HL-60 (cell line): ENCODE measurements around the gene FRAT2.

Experiments used
- DNase-seq, 2 experiments: peaks; one replicate each; pipeline ENCODE4 v3.0.0-alpha.2; 2010 to 2020; ENCODE audit warnings: low read depth in 1 of 2, low spot score in 1 of 2
- H3K27ac ChIP-seq: fragments of 250-450 bp; sonication (Bioruptor Pico); replicated peaks from 2 replicates; pipeline ENCODE4 v1.5.1; 2020; ENCODE audit warnings: mild to moderate bottlenecking, moderate library complexity
- H3K27me3 ChIP-seq: fragments of 250-450 bp; sonication (Bioruptor Pico); 2 replicates; pipeline ENCODE4 v1.5.1; 2021; ENCODE audit warnings: mild to moderate bottlenecking, moderate library complexity; ENCODE audit not compliant: insufficient read depth, poor library complexity, severe bottlenecking
- H3K4me3 ChIP-seq: replicated peaks from 2 replicates; pipeline ENCODE4 v1.5.1; 2011; ENCODE audit warnings: mild to moderate bottlenecking, control low read depth, low read length; ENCODE audit not compliant: insufficient read depth
- GABPA ChIP-seq: IDR thresholded peaks from 2 replicates; pipeline ENCODE4 v1.6.1; 2012; ENCODE audit warnings: low read depth
- POLR2AphosphoS5 ChIP-seq: IDR thresholded peaks from 2 replicates; pipeline ENCODE4 v1.6.1; 2012; ENCODE audit warnings: low read depth
- SPI1 ChIP-seq: IDR thresholded peaks from 2 replicates; pipeline ENCODE4 v1.6.1; 2012; ENCODE audit warnings: low read depth, mild to moderate bottlenecking, borderline replicate concordance
- TF ChIP-seq, protein P1 (sequence below): IDR thresholded peaks from one replicate; pipeline ENCODE4 v1.5.1; 2011; ENCODE audit warnings: low read length, control low read depth, inconsistent platforms; ENCODE audit not compliant: insufficient read depth
- TF ChIP-seq, protein P2 (sequence below): IDR thresholded peaks from 2 replicates; pipeline ENCODE4 v1.6.1; 2012; ENCODE audit warnings: low read depth; ENCODE audit not compliant: insufficient replicate concordance

Gene FRAT2

DNA sequence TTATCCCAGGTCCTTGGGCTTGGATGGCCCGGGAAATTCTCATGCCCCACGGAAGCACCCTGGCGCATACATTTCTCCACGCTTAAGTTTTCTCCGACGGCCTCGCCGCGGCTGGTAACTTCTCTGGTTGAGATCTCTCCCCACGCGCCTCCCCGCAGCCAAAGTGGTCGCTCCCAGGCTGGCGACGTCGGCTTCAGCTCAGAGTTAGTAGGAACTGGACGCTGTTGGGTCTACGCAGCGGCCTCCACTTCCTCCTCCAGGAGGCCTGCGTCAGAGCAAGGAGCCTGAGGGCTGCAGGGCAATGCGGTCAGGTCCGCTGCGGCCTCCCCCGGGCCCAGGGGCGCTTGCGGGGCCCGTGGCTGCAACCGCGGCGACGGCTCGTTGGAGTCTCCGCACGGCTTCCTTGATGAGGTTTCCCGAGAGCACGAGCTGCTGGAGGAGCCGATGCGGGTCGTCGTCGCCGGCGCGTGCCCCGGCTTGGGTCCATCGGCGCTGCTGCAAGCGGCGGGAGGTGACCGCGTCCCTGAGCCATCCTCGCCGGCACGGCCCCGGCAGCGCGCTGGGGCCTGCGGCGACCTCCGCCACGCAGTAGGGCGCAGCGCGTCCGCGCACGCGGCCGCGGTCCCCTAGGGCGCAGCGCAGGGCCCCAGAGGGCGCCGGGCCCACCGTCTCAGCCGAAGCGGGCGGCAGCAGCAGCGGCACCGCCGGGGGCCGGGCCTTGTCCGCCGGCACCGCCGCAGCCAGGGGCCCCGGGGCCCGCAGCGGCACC, 744 bp downstream of the FRAT2 start:
- DNase-seq: peak; percentile 70 to 83
- peak overlapping the region; percentile 80 for H3K4me3 ChIP-seq
- peak overlapping the region; percentile 98 for H3K27ac ChIP-seq
- TF ChIP-seq, protein P1, sequence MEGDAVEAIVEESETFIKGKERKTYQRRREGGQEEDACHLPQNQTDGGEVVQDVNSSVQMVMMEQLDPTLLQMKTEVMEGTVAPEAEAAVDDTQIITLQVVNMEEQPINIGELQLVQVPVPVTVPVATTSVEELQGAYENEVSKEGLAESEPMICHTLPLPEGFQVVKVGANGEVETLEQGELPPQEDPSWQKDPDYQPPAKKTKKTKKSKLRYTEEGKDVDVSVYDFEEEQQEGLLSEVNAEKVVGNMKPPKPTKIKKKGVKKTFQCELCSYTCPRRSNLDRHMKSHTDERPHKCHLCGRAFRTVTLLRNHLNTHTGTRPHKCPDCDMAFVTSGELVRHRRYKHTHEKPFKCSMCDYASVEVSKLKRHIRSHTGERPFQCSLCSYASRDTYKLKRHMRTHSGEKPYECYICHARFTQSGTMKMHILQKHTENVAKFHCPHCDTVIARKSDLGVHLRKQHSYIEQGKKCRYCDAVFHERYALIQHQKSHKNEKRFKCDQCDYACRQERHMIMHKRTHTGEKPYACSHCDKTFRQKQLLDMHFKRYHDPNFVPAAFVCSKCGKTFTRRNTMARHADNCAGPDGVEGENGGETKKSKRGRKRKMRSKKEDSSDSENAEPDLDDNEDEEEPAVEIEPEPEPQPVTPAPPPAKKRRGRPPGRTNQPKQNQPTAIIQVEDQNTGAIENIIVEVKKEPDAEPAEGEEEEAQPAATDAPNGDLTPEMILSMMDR: no peak
- TF ChIP-seq POLR2AphosphoS5 (peak; percentile 77; the same call in 1 of the 2 replicates), SPI1 (peak; percentile 91), GABPA (0 out of 2 replicates have a peak, but pooled peaks have one; percentile 7)
- TF ChIP-seq, protein P2, sequence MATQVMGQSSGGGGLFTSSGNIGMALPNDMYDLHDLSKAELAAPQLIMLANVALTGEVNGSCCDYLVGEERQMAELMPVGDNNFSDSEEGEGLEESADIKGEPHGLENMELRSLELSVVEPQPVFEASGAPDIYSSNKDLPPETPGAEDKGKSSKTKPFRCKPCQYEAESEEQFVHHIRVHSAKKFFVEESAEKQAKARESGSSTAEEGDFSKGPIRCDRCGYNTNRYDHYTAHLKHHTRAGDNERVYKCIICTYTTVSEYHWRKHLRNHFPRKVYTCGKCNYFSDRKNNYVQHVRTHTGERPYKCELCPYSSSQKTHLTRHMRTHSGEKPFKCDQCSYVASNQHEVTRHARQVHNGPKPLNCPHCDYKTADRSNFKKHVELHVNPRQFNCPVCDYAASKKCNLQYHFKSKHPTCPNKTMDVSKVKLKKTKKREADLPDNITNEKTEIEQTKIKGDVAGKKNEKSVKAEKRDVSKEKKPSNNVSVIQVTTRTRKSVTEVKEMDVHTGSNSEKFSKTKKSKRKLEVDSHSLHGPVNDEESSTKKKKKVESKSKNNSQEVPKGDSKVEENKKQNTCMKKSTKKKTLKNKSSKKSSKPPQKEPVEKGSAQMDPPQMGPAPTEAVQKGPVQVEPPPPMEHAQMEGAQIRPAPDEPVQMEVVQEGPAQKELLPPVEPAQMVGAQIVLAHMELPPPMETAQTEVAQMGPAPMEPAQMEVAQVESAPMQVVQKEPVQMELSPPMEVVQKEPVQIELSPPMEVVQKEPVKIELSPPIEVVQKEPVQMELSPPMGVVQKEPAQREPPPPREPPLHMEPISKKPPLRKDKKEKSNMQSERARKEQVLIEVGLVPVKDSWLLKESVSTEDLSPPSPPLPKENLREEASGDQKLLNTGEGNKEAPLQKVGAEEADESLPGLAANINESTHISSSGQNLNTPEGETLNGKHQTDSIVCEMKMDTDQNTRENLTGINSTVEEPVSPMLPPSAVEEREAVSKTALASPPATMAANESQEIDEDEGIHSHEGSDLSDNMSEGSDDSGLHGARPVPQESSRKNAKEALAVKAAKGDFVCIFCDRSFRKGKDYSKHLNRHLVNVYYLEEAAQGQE: no peak
- no peaks in the 10 kb centered on the region for H3K27me3 ChIP-seq

DNA sequence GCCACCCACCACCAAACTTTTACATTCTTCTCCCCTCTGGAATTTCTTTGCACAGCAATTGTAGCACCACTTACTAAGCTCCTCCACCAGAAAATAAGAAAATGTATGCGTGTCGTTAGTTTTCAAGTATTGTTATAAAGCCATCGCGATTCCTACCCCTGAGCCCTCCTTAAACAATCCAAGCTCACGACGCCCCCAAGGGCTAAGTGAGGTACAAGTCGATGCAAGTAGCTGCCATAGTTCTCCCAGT, 1.3 kb downstream of the FRAT2 start:
- TF ChIP-seq, protein P2: no peak
- no peak for TF ChIP-seq GABPA
- TF ChIP-seq, protein P1: no peak
- no peak for TF ChIP-seq POLR2AphosphoS5
- no peak for TF ChIP-seq SPI1
- Histone ChIP-seq H3K27ac (peak overlapping the region; percentile 86), H3K27me3 (no peaks in the 10 kb centered on the region), H3K4me3 (peak overlapping the region; percentile 80)
- no peak for DNase-seq

GRCh38 chr10:97332591-97333350, 1.8 kb downstream of the FRAT2 start:
- H3K27me3 ChIP-seq: no peaks in the 10 kb centered on the region
- peak overlapping the region; percentile 80 for H3K4me3 ChIP-seq
- DNase-seq: peak; percentile 58
- TF ChIP-seq POLR2AphosphoS5 (no peak), GABPA (no peak), SPI1 (no peak)
- TF ChIP-seq, protein P1: no peak
- TF ChIP-seq, protein P2: no peak
- H3K27ac ChIP-seq: peak overlapping the region; percentile 86
